ENCODE results near the gene MTAP.
A peak's percentile ranks its signal among the peaks of the same experiment; 100 is the strongest.

The MTAP gene

GRCh38 chr9:21830589-21830988 lies 28.2 kb downstream of the MTAP start:
- Histone ChIP-seq H3K27me3 (ENCODE audit: low read length) (no peaks in the 10 kb centered on the region), H3K9me3 (ENCODE audit: insufficient read depth, low read length) (no peaks in the 10 kb centered on the region), H3K9me2 (replicated peaks; ENCODE audit: insufficient read depth, low read length) (no peaks in the 10 kb centered on the region), H4K20me1 (ENCODE audit: low read depth, low read length) (peaks cover 13% of the 10 kb centered on the region), H3K4me2 (ENCODE audit: low read depth, low read length, poor library complexity, severe bottlenecking) (no peak overlapping the region), H3K9ac (ENCODE audit: low read length) (no peak overlapping the region), H3K27ac (ENCODE audit: low read depth, low read length) (no peak overlapping the region), H3K4me3 (ENCODE audit: insufficient read depth, low read length, poor library complexity, severe bottlenecking) (no peak overlapping the region), H3F3A (ENCODE audit: insufficient read depth) (peaks cover 22% of the 10 kb centered on the region), H2AFZ (ENCODE audit: low read depth, low read length, severe bottlenecking) (no peak overlapping the region), H3K36me3 (ENCODE audit: low read length) (peaks cover 39% of the 10 kb centered on the region), H3K79me2 (ENCODE audit: insufficient read depth, low read length) (peaks cover 53% of the 10 kb centered on the region)
- TF ChIP-seq CTCF (IDR thresholded peaks at IDR 0.05; ENCODE audit: insufficient read depth, low read length, poor library complexity, severe bottlenecking) (no peak), EZH2phosphoT487 (conservative IDR thresholded peaks at IDR 0.05; ENCODE audit: low read length) (no peak)

- Histone ChIP-seq H3K27me3 (ENCODE audit: low read length) (no peaks in the 10 kb centered on the region), H3K36me3 (ENCODE audit: low read length) (peaks cover 40% of the 10 kb centered on the region), H3K9ac (ENCODE audit: low read length) (no peak overlapping the region), H3K9me3 (ENCODE audit: insufficient read depth, low read length) (no peaks in the 10 kb centered on the region), H3F3A (ENCODE audit: insufficient read depth) (peaks cover 22% of the 10 kb centered on the region), H3K4me3 (ENCODE audit: insufficient read depth, low read length, poor library complexity, severe bottlenecking) (no peak overlapping the region), H3K27ac (ENCODE audit: low read depth, low read length) (peak overlapping the region; percentile 64), H4K20me1 (ENCODE audit: low read depth, low read length) (peaks cover 5% of the 10 kb centered on the region; the same call in 1 of the 2 replicates), H3K9me2 (replicated peaks; ENCODE audit: insufficient read depth, low read length) (no peaks in the 10 kb centered on the region), H2AFZ (ENCODE audit: low read depth, low read length, severe bottlenecking) (no peak overlapping the region), H3K79me2 (ENCODE audit: insufficient read depth, low read length) (peaks cover 54% of the 10 kb centered on the region), H3K4me2 (ENCODE audit: low read depth, low read length, poor library complexity, severe bottlenecking) (peak overlapping the region; percentile 26)
- TF ChIP-seq EZH2phosphoT487 (conservative IDR thresholded peaks at IDR 0.05; ENCODE audit: low read length) (no peak), CTCF (IDR thresholded peaks at IDR 0.05; ENCODE audit: insufficient read depth, low read length, poor library complexity, severe bottlenecking) (no peak)
Observed at GRCh38 chr9:21831841-21832509, 29.5 kb downstream of the MTAP start.

- H3K27me3 ChIP-seq (ENCODE audit: low read length): no peaks in the 10 kb centered on the region
- peak overlapping the region; percentile 26 for H3K4me2 ChIP-seq (ENCODE audit: low read depth, low read length, poor library complexity, severe bottlenecking)
- H3K9me3 ChIP-seq (ENCODE audit: insufficient read depth, low read length): no peaks in the 10 kb centered on the region
- peaks cover 5% of the 10 kb centered on the region; the same call in 1 of the 2 replicates for H4K20me1 ChIP-seq (ENCODE audit: low read depth, low read length)
- H3K4me3 ChIP-seq (ENCODE audit: insufficient read depth, low read length, poor library complexity, severe bottlenecking): no peak overlapping the region
- peaks cover 51% of the 10 kb centered on the region for H3K79me2 ChIP-seq (ENCODE audit: insufficient read depth, low read length)
- H2AFZ ChIP-seq (ENCODE audit: low read depth, low read length, severe bottlenecking): no peak overlapping the region
- peaks cover 53% of the 10 kb centered on the region for H3K36me3 ChIP-seq (ENCODE audit: low read length)
- H3K9me2 ChIP-seq (replicated peaks; ENCODE audit: insufficient read depth, low read length): no peaks in the 10 kb centered on the region
- peak overlapping the region; percentile 64 for H3K27ac ChIP-seq (ENCODE audit: low read depth, low read length)
- TF ChIP-seq CTCF (IDR thresholded peaks at IDR 0.05; ENCODE audit: insufficient read depth, low read length, poor library complexity, severe bottlenecking) (no peak), EZH2phosphoT487 (conservative IDR thresholded peaks at IDR 0.05; ENCODE audit: low read length) (no peak)
- peaks cover 22% of the 10 kb centered on the region for H3F3A ChIP-seq (ENCODE audit: insufficient read depth)
- H3K9ac ChIP-seq (ENCODE audit: low read length): 0 out of 2 replicates have a peak overlapping the region, but pooled peaks have one; percentile 4
Observed at GRCh38 chr9:21833090-21833801, 30.8 kb downstream of the MTAP start.

Measured in SU-DHL-6 (cell line).